ENCODE results near the gene VAMP3. TPM values are rescaled to one million over a fixed set of nuclear protein-coding genes. Genes with fewer than 3 reads are reported as not detected.

Gene VAMP3
- total and polyA plus RNA-seq, 9 of the 15 experiments (the other 6 are each of a cell fraction or from before 2014, with no cell fraction given), result 27.1 to 71.3 (median 47.5) TPM

DNA sequence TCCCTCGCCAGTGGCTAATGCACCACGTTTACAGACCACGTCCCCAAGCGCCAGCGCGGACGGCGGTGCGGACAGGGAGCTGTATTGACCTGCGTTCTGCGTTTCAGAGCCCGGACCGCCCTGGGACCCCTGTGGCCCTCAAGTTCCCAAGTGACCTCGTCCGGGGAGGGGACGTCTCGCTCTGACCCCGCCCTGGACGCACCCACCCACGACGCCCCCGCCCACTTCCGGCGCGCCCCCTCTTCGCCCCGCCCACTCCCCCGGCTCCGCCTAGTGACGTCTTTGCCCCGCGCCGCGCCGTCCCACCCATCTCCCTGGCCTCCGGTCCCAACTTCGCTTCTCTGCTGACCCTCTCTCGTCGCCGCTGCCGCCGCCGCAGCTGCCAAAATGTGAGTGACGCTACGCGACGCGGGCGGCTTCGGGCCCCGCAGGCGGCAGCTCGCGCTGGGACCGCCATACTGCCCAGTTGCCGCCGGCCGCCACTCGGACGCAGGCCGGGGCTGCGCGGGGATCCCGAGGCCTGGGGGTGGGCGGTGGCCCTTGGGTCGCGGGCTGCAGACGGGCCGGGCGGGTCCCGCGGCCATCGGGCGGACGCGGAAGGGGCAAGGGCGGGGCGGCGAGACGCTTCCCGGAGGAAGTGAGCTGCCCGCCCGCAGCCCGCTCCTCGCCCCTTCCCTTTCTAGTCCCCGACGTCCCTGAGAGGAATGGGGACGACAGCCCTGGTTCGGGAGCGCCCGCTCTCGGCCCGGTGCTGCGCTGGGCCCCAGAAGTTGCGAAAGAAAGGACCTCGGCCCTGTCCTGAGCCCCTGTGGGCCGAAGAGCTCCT lies at the start of gene VAMP3 (continued):
- TF ChIP-seq, protein P1, sequence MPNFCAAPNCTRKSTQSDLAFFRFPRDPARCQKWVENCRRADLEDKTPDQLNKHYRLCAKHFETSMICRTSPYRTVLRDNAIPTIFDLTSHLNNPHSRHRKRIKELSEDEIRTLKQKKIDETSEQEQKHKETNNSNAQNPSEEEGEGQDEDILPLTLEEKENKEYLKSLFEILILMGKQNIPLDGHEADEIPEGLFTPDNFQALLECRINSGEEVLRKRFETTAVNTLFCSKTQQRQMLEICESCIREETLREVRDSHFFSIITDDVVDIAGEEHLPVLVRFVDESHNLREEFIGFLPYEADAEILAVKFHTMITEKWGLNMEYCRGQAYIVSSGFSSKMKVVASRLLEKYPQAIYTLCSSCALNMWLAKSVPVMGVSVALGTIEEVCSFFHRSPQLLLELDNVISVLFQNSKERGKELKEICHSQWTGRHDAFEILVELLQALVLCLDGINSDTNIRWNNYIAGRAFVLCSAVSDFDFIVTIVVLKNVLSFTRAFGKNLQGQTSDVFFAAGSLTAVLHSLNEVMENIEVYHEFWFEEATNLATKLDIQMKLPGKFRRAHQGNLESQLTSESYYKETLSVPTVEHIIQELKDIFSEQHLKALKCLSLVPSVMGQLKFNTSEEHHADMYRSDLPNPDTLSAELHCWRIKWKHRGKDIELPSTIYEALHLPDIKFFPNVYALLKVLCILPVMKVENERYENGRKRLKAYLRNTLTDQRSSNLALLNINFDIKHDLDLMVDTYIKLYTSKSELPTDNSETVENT (CRISPR knock-in tag; IDR thresholded peaks at IDR 0.05), result no peak
- TF ChIP-seq ZC3H8 (IDR thresholded peaks at IDR 0.05) (no peak), BRF1 (IDR thresholded peaks at IDR 0.05; ENCODE audit: borderline replicate concordance, extremely low read depth, insufficient read length) (no peak), CREB1 (IDR thresholded peaks at IDR 0.05) (peak; percentile 97), CREB1 (CRISPR knock-in tag; IDR thresholded peaks at IDR 0.05) (peak; percentile 97), POLR2AphosphoS5 (IDR thresholded peaks at IDR 0.05; ENCODE audit: control insufficient read depth, insufficient read depth, low read depth, low read length) (peak; percentile 48; the same call in 1 of the 2 replicates), ZNF408 (CRISPR knock-in tag; IDR thresholded peaks at IDR 0.05; ENCODE audit: low read depth) (no peak), KLF16 (IDR thresholded peaks at IDR 0.05) (no peak), ZBTB7A (IDR thresholded peaks at IDR 0.05; ENCODE audit: borderline replicate concordance, control insufficient read depth, low read depth, low read length) (peak; percentile 78; the same call in 1 of the 2 replicates)
- TF ChIP-seq, protein P2, sequence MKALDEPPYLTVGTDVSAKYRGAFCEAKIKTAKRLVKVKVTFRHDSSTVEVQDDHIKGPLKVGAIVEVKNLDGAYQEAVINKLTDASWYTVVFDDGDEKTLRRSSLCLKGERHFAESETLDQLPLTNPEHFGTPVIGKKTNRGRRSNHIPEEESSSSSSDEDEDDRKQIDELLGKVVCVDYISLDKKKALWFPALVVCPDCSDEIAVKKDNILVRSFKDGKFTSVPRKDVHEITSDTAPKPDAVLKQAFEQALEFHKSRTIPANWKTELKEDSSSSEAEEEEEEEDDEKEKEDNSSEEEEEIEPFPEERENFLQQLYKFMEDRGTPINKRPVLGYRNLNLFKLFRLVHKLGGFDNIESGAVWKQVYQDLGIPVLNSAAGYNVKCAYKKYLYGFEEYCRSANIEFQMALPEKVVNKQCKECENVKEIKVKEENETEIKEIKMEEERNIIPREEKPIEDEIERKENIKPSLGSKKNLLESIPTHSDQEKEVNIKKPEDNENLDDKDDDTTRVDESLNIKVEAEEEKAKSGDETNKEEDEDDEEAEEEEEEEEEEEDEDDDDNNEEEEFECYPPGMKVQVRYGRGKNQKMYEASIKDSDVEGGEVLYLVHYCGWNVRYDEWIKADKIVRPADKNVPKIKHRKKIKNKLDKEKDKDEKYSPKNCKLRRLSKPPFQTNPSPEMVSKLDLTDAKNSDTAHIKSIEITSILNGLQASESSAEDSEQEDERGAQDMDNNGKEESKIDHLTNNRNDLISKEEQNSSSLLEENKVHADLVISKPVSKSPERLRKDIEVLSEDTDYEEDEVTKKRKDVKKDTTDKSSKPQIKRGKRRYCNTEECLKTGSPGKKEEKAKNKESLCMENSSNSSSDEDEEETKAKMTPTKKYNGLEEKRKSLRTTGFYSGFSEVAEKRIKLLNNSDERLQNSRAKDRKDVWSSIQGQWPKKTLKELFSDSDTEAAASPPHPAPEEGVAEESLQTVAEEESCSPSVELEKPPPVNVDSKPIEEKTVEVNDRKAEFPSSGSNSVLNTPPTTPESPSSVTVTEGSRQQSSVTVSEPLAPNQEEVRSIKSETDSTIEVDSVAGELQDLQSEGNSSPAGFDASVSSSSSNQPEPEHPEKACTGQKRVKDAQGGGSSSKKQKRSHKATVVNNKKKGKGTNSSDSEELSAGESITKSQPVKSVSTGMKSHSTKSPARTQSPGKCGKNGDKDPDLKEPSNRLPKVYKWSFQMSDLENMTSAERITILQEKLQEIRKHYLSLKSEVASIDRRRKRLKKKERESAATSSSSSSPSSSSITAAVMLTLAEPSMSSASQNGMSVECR (CRISPR knock-in tag; IDR thresholded peaks at IDR 0.05), result peak; percentile 95
- TF ChIP-seq, protein P3, sequence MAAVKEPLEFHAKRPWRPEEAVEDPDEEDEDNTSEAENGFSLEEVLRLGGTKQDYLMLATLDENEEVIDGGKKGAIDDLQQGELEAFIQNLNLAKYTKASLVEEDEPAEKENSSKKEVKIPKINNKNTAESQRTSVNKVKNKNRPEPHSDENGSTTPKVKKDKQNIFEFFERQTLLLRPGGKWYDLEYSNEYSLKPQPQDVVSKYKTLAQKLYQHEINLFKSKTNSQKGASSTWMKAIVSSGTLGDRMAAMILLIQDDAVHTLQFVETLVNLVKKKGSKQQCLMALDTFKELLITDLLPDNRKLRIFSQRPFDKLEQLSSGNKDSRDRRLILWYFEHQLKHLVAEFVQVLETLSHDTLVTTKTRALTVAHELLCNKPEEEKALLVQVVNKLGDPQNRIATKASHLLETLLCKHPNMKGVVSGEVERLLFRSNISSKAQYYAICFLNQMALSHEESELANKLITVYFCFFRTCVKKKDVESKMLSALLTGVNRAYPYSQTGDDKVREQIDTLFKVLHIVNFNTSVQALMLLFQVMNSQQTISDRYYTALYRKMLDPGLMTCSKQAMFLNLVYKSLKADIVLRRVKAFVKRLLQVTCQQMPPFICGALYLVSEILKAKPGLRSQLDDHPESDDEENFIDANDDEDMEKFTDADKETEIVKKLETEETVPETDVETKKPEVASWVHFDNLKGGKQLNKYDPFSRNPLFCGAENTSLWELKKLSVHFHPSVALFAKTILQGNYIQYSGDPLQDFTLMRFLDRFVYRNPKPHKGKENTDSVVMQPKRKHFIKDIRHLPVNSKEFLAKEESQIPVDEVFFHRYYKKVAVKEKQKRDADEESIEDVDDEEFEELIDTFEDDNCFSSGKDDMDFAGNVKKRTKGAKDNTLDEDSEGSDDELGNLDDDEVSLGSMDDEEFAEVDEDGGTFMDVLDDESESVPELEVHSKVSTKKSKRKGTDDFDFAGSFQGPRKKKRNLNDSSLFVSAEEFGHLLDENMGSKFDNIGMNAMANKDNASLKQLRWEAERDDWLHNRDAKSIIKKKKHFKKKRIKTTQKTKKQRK (IDR thresholded peaks at IDR 0.05; ENCODE audit: borderline replicate concordance, low read depth, low read length), result no peak
- TF ChIP-seq, protein P4, sequence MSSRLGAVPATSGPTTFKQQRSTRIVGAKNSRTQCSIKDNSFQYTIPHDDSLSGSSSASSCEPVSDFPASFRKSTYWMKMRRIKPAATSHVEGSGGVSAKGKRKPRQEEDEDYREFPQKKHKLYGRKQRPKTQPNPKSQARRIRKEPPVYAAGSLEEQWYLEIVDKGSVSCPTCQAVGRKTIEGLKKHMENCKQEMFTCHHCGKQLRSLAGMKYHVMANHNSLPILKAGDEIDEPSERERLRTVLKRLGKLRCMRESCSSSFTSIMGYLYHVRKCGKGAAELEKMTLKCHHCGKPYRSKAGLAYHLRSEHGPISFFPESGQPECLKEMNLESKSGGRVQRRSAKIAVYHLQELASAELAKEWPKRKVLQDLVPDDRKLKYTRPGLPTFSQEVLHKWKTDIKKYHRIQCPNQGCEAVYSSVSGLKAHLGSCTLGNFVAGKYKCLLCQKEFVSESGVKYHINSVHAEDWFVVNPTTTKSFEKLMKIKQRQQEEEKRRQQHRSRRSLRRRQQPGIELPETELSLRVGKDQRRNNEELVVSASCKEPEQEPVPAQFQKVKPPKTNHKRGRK (tag; IDR thresholded peaks at IDR 0.05), result no peak
